GM12891 (cell line): ENCODE results near the gene CXXC5.

Experiments
- PAX5 ChIP-seq: IDR thresholded peaks from 2 replicates; pipeline ENCODE4 v1.6.1; 2011; ENCODE audit warnings: low read length, moderate library complexity, mild to moderate bottlenecking; ENCODE audit not compliant: insufficient read depth, severe bottlenecking
- POLR2A ChIP-seq: IDR thresholded peaks from 2 replicates; pipeline ENCODE4 v1.6.1; 2011; ENCODE audit warnings: low read depth, low read length, control low read depth
- POLR2AphosphoS5 ChIP-seq: IDR thresholded peaks from 2 replicates; pipeline ENCODE4 v1.6.1; 2011; ENCODE audit warnings: low read depth, low read length, control low read depth
- SPI1 ChIP-seq: IDR thresholded peaks from 2 replicates; pipeline ENCODE4 v1.6.1; 2011; ENCODE audit warnings: low read depth, low read length, control low read depth
- TAF1 ChIP-seq: IDR thresholded peaks from 2 replicates; pipeline ENCODE4 v1.6.1; 2011; ENCODE audit warnings: low read depth, low read length, control low read depth

- TF ChIP-seq POLR2AphosphoS5 (no peak), POLR2A (no peak), TAF1 (no peak), SPI1 (no peak), PAX5 (no peak)
Observed at GRCh38 chr5:139702548-139702947, 54.4 kb downstream of the CXXC5 start.
